GM19238 (cell line): ENCODE results near the gene ALDH3B1.
A peak's percentile ranks its signal among the peaks of the same experiment; 100 is the strongest.

Experiments used
- DNase-seq: peaks from one replicate; pipeline ENCODE4 v3.0.0; 2011; ENCODE audit warnings: low spot score; ENCODE audit not compliant: insufficient read length

The ALDH3B1 gene

GRCh38 chr11:68031144-68031464, 21.0 kb downstream of the ALDH3B1 start:
- DNase-seq: no peak

GRCh38 chr11:68032003-68032402, 21.9 kb downstream of the ALDH3B1 start:
- no peak for DNase-seq

DNA sequence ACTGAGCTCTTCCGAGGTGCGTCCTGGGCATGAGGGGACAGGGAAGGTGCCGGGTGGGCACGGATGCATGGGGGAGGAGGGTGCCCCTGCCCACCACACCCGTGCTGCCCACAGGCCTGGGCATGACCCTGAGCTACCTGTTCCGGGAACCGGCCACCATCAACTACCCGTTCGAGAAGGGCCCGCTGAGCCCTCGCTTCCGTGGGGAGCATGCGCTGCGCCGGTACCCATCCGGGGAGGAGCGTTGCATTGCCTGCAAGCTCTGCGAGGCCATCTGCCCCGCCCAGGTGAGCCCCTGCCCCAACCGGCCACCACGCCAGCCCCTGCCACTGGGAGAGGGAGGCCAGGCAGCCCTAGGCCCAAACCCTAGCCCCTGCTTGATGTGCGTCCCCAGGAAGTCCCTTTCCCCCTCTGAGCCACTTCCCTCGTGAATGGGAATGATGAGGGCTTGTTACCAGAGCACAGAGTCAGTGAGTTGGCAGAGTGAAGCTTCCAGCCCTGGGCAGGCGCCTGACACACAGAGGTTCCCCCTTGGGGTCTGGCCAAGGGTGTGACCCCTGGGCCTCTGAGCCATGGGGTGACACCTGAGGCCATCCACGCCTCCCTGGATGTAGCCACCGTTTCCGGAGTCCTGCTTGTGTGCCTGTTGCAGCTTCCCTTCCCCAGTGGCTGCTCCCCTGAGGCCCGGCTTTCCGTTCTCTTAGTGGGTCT, 23.0 kb downstream of the ALDH3B1 start:
- no peak for DNase-seq

DNA sequence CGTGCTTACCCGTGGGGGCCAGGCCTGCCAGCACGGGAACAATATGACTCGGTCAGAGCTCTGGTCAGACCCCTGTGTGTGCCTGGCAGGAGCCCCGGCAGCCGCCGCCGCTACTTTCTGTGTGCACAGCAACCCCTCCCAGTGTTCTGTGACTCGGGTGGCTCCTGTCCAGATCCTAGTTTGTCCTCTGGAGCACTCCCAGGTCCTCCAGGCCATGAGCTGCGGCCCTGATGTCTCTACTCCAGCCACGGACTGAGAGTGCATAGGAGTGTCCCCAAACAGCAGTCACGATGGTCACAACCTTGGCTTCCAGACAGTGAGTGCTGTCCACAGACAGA, 23.6 kb downstream of the ALDH3B1 start:
- no peak for DNase-seq

- DNase-seq: no peak
Observed at GRCh38 chr11:68035266-68035876, 25.2 kb downstream of the ALDH3B1 start.

- DNase-seq: no peak
Observed at GRCh38 chr11:68036141-68036716, 26.1 kb downstream of the ALDH3B1 start.

- no peak for DNase-seq
Observed at GRCh38 chr11:68036717-68037239, 26.7 kb downstream of the ALDH3B1 start.

GRCh38 chr11:68037411-68038225, 27.5 kb downstream of the ALDH3B1 start:
- no peak for DNase-seq

- DNase-seq: no peak
Observed at GRCh38 chr11:68038226-68038717, 28.1 kb downstream of the ALDH3B1 start.

DNA sequence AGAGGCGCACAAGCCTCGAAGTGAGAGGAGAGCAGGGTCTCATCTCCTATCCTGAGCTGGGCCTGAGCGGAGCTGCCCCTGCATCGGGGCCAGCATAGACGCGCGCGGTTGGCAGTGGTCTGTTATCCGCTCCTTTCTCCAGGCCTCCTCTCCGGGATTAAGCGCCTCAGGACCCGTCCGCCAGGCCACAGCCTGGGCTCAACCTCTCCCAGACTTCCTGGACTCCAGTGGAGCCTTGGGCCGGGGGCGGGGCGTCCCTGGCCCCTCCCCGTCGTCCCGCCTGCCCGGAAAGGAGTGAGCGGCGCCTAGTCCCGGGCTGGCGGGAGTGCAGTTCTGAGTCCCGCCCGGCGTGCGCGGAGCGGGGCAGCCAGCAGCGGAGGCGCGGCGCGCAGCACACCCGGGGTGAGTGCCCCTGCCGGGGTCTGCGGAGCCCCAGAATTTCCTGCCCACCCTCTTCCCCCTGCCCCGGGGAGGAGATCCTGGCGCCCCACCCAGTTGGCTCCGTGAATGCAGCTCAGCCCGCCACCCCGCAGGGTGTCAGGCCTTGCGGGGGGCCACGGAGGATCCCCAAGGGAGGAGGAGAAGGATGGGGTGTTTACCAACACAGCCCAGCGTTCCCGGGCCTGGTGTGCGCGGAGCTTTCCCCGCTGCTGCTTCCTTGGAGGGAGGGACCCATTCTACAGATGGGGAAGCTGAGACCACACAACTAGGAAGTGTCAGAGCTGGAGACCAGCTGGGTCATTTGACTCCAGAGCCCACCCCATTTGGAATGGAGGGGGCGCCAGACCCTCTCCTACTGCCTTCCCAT, 28.8 kb downstream of the ALDH3B1 start, which contains the start of gene TCIRG1:
Gene TCIRG1 (plus strand): TSS at position 308 of the 808 bp plus-strand sequence. CDS start 2,247 bp downstream, outside the sequence.
- DNase-seq: peak; percentile 93

- peak; percentile 48 for DNase-seq
Observed at GRCh38 chr11:68039526-68040086, 29.5 kb downstream of the ALDH3B1 start.

DNA sequence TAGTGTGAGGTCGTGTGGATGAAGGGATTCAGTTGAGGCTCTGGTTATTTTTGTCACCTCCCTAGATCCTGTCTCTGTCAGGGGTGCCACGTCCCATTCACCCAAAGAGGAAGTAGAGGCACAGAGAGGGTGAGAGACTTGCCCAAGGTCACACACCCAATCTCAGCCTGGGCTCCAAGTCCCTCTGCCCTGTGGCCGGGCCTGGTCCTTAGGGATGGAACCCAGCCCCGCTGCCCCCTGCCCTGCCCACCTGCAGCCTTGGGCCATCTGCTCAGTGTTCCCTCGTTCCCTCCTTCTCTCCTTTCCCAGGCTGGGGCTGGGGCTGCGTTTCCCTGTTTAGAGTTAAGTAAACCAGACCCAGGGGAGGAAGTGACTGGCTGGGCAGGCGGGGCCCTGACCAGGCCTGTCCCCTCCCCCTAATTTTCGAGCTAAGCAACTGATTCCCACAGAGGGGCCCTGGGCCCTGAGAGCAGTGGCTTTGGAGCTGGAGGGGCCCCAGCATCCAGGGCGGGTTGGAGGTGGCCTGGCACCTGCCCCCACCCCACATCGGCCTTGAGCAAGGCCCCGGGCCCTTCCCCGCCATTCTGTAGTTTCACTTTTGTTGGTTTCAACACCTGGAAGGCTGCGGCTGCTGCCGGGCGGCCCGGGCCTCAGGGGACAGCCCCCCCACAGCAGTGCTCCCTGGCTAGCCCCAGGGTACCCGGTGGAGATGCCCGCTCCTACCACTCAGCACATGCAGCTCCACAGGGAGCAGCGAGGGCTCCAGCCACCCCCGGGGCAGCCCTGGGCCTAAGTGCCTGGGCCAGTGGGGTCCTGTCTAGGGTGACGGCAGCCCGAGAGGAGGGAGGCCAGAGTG, 30.2 kb downstream of the ALDH3B1 start:
- peak; percentile 94 for DNase-seq

- no peak for DNase-seq
Observed at GRCh38 chr11:68040957-68041591, 30.9 kb downstream of the ALDH3B1 start.

- no peak for DNase-seq
Observed at GRCh38 chr11:68041617-68042218, 31.6 kb downstream of the ALDH3B1 start.

- no peak for DNase-seq
Observed at GRCh38 chr11:68042219-68043028, 32.3 kb downstream of the ALDH3B1 start.

DNA sequence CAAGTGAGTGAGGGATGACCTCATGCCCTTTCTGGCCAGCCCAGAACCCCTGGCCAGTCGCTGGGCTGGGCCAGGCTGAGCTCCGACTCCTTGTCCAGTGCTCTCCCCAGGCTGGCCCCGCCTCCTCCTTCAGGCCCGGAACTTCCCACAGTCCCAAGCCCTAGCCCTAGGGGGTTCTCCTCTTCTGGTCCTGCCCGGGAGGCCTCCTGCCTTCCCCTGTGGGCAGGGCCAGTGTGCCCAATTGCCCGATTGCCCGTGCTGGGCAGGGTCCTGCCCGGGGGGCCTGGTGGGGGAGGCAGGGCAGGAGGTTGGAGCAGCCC, 32.9 kb downstream of the ALDH3B1 start:
- no peak for DNase-seq

DNA sequence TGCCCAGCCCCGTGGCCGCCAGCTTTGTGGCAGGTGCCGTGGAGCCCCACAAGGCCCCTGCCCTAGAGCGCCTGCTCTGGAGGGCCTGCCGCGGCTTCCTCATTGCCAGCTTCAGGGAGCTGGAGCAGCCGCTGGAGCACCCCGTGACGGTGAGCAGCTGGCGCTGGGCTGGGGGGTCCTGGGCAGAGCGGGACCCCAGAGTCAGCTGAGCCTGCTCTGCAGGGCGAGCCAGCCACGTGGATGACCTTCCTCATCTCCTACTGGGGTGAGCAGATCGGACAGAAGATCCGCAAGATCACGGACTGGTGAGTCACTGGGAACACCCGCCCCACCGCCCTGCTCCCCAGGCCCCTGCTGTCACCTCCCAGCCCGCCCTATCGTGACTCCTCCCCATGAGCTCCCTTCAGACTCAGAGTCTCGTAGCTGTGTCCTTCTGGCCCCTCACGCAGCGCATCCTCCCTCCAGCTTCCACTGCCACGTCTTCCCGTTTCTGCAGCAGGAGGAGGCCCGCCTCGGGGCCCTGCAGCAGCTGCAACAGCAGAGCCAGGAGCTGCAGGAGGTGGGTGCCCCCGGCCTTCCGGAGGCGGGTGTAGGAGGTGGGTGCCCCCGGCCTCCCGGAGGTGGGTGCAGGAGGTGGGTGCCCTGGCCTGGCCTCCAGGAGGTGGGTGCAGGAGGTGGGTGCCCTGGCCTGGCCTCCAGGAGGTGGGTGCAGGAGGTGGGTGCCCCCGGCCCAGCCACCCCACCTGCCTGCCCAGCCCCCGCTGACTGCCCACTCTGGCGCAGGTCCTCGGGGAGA, 33.4 kb downstream of the ALDH3B1 start:
- DNase-seq: no peak
